GM21515 (cell line): ENCODE measurements around the gene PLEKHG4.
A peak's percentile ranks its signal among the peaks of the same experiment; 100 is the strongest.

Experiments
- ATAC-seq: cut with Tn5 transposase; IDR thresholded peaks from one replicate; pipeline ENCODE4 v1.9.1; 2021; ENCODE audit not compliant: unreplicated experiment

PLEKHG4 gene

DNA sequence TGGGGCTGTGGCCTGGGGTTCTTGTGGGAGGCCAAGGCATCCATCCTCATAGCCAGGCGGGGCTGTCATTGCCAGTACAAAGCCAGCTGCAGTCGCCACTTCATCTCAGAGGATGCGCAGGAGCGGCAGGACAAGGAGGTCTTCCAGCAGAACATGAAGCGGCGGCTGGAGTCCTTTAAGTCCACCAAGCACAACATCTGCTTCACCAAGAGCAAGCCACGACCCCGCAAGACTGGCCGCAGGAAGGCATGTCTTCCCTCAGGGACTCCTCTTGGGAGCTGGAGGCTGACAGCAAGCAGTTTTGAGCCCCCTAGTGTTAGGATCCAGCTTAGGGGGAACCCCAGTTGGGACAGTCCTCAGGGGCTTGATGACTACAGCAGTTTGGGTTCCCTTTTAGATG, 15.1 kb upstream of the PLEKHG4 start:
- ATAC-seq: no peak

DNA sequence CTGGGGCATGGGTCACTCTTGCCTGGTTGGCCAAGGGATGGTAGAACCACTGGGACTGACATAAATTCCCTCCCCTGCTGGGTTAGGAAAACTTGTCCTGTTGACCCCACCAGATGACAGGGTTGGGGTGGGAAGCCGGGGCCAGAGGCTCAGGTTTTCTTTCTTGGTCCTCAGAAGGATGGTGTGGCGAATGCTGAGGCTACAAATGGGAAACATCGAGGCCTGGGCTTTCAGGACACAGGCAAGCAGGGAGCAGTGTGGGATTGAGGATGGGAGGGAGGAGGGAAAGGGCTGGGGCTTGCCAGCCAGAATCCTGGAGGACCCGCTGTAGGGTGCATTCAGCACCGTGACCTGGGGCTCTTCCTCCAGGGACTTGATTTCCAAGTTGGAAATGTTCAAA, 14.5 kb upstream of the PLEKHG4 start:
- ATAC-seq: no peak

DNA sequence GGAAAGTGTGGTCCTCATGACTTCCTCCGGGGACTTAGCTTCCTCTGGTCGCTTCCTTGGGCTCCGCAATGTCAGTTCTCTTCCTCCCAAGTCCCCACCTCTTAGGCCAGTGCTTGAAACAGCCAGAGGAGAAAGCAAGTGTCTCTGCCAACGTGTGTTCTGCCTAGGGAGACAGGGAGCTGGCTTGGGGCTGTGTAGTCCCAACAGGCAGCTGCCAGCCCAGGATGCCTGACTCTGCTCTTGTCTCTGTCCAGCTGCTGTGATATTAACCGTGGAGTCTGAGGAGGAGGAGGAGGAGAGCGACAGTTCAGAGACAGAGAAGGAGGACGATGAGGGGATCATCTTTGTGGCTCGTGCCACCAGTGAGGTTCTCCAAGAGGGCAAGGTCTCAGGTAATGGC, 13.5 kb upstream of the PLEKHG4 start:
- no peak for ATAC-seq

DNA sequence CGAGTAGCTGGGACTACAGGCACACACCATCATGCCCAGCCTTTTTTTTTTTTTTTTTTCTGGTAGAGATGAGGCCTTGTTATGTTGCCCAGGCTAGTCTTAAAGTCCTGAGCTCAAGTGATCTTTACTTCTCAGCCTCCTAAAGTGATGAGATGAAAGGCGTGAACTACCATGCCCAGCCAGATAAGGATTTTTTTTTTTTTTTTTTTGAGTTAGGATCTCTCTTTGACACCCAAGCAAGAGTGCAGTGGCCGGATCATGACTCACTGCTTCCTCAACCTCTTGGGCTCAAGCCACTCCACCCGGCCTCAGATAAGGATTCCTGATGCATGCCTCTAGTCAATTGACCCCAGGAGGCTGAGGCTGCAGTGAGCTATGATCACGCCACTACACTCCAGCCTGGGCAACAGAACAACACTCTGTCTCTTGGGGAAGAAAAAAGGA, 11.2 kb upstream of the PLEKHG4 start:
- no peak for ATAC-seq

DNA sequence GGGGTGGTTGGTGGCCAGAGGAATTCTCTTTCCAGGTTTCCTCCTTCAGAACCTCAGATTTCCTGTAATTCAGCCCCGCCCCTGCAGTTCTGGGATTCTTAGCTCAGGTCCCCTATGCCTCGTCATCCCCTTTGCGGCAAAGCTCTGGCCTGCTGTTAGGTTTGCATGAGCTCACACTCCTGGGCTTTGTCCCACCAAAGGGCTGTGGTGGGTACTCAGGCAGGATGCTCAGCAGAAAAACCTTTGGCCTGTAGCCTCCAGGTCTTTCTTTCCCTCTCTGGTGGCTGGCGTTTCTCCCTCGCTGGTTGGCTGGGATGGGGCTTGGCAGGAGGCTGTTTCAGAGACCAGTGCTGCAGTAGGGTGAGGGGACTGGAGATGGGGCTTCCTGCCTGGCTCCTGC, 9.6 kb upstream of the PLEKHG4 start:
- no peak for ATAC-seq

DNA sequence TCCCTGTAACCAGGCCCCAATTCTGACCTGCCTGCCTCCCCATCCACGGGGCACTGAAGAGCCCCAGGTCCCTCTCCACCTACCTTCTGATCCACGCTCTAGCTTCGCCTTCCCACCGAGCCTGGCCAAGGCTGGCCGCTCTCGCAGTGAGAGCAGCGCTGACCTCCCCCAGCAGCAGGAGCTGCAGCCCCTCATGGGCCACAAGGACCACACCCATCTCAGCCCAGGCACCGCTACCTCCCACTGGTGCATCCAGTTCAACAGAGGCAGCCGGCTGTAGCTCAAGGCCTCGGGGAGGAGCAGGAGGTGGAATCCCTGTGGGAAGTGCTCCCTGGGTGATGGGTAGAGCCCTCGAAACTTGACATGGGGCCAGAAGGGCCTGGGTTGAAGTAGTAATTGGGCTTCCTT, 8.4 kb upstream of the PLEKHG4 start:
- ATAC-seq: no peak

DNA sequence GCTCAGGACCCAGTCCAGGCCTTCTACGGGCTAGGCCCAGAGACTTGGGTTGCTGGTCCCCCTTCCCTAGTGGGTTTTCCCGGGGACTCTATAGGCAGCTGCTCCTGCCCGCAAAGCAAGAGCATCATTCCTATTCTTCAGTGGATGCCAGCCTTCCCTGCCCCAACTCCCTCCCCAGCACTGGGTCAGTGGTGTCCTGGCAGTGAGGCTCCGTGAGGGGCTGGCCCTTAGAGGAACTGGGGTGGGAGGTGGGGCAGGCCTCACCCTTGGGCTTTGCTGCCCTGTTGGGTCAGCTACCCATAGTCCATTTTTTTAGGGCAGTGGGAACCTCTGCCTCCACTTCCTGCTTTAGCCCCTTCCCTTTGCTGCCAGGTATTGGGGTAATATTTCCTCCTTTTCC, 7.9 kb upstream of the PLEKHG4 start:
- no peak for ATAC-seq

DNA sequence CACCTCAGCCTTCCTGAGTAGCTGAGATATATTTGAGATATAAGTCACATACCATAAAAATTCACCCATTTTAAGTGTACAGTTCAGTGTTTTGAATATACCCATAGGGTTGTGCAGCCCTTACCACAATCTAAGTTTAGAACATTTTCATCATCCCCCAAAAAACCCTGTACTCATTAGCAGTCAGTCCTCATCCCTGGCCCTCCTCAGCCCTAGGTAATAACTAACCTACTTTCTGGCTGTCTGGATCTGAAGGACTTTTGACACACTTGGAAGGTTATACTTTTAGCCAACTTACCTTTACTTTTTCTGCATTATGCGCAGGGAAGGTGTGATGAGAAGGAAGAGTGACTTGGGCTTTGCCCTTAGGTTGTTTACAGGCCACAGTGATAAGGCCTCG, 4.0 kb upstream of the PLEKHG4 start:
- ATAC-seq: no peak

DNA sequence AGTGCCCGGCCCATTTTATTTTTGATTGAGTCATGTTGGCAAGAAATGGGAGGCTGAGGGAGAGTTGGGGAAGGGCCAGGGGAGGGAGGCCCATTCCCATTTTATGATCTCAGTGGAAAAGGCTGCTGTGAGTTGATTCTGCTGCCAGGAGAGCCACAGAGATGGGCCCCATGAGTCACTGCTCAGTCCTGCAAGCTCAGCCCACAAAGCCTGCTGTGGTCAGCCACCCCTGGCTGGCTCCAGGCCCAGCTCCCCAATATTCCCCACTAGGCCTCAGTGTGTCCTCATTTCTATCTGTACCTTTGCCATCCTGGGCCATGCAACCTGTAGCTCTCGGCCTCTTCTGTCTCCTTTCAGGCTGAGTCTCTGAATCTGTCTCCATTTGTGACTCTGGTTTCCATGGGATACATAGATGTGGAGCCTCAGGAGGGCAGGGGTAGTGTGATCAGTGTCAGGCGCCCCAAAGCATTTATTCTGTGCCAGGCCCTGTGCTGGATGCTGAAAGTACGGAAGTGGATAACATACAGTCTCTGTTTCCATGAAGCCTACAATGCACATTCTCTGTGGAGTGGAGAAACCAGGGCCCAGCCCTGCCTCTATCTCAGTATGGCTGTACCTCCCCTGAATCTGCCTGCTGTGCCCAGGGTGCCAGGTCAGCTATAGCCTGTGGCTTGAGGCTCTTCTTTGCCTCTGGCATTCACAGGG, 1.9 kb upstream of the PLEKHG4 start:
- no peak for ATAC-seq

DNA sequence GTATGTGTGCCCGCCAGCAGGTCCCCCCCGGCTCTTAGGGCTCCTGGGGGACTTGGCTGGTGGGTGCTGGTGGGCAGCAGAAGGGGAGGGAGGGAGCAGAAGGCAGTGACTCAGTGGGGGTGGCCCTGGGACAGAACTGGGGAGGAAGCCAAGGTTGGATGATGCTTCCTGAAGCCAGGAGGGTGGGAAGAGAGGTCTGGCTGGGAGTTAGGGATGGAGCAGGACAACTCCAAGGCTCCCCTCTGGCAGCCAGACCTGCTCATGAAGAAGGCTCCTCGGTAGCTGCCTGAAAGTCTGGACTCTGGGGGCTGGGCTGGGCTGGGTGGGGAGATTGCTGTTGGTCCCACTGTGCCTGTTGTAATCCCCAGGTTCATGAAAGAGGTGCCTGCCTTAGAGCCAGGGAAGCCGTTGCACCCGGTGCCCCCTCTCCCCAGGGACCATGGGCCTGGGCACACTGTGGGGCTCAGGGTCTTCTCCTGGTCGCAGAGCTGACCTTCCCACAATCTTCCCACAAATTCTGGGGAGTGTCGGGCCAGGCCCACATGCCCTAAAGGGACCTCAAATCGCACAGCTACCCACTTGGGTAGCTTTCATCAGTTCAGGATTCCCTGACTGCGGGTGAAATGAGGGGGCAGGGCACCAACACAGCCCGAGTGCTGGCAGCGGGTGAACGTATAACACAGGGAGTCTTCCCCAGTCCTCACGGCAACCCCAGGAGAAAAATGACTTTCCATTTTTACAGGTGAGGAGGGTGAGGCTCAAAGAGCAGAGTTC, 1.1 kb upstream of the PLEKHG4 start:
- no peak for ATAC-seq

DNA sequence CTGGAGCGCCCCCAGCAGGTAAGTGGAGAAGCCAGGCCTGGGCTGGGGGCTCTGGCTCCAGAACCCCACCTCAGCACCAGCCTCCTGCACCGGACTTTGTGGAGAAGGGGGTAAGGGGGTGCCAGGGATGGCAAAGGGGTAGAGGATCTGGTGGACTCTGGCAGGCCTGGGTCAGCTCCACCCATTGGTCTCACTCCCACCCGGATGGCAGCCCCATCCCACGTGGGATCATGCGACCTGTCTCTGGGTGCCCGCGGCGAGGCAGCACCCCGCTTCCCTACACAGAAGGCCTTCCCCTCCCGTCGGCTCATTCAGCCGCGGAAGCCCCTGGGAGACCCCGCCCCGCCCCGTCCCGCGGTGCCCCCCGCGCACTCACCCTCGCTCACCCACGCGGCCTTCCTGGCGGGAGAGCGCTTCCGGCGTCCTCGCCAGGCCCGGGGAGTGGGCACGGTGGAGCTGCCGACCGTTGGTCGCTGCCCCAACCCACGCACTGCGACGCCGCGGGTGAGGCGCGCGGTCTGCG, 498 bp upstream of the PLEKHG4 start:
- peak; percentile 27 for ATAC-seq

DNA sequence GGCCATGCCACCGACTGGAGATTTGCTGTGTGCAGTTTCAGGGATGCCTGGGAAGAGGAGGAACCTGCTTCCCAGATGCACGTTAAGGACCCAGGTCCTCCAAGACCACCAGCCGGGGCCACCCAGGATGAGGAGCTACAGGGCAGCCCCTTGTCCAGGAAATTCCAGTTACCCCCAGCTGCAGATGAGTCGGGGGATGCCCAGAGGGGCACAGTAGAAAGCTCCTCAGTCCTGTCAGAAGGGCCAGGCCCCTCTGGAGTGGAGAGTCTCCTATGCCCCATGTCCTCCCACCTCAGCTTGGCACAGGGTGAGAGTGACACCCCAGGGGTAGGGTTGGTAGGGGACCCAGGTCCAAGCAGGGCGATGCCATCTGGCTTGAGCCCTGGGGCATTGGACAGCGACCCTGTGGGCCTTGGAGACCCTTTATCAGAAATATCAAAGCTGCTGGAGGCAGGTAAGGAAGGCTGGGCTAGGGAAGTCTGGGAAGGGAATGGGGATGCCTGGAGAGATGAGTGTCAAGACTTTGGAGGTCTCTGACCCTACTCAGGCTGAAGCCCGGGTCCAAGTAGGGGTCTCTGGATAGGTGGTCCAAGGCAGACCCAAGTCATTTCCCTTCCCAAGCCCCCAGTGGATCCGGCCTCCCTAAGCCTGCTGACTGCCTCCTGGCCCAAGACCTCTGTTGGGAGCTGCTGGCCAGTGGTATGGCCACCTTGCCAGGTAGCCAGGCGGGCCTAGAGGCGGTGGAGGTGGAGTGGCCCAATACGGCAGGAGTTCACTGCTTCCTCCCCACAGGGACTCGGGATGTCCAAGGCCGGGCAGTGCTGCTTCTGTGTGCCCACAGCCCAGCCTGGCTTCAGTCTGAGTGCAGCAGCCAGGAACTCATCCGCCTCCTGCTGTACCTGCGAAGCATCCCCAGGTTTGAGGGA, 1.0 kb downstream of the PLEKHG4 start:
- no peak for ATAC-seq

DNA sequence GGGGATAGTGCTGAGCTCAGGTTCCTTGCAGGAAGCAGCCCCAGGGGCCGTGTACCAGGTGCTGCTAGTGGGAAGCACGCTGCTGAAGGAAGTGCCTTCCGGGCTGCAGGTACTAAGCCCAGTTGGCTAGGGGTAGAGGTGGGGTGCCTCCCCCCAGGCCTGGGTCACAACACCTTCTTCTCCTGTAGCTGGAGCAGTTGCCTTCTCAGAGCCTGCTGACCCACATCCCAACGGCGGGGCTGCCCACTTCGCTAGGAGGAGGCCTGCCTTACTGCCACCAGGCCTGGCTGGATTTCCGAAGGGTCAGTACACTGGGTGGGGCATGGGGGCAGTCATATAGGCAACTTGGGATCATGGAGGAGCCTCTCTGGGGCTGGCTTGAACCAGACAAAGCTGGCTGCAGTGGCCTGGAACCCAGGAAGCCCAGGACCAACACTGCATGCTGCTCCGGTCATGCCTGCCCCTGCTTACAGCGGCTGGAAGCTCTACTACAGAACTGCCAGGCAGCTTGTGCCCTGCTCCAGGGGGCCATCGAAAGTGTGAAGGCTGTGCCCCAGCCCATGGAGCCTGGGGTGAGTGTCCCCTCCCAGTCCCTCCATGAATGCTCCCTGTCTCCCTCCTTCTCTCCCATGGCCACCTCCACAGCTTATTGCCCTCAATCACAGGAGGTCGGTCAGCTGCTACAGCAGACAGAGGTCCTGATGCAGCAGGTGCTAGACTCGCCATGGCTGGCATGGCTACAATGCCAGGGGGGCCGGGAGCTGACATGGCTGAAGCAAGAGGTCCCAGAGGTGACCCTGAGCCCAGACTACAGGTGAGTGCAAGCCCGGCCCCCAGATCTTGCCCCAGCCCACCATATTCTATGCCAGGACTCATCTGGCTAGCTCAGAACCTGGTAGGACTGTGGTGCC, 2.5 kb downstream of the PLEKHG4 start:
- no peak for ATAC-seq

DNA sequence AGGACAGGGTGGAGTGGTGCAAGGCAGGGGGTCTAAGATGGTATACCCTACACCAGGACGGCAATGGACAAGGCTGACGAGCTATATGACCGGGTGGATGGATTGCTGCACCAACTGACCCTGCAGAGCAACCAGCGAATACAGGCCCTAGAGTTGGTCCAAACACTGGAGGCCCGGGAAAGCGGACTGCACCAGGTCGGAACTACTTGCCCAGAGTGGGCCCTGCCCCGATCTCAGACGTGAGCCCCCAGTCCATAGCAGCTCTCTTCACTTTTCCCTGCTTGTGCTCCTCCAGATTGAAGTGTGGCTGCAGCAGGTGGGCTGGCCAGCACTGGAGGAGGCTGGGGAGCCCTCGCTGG, 3.1 kb downstream of the PLEKHG4 start:
- ATAC-seq: no peak

DNA sequence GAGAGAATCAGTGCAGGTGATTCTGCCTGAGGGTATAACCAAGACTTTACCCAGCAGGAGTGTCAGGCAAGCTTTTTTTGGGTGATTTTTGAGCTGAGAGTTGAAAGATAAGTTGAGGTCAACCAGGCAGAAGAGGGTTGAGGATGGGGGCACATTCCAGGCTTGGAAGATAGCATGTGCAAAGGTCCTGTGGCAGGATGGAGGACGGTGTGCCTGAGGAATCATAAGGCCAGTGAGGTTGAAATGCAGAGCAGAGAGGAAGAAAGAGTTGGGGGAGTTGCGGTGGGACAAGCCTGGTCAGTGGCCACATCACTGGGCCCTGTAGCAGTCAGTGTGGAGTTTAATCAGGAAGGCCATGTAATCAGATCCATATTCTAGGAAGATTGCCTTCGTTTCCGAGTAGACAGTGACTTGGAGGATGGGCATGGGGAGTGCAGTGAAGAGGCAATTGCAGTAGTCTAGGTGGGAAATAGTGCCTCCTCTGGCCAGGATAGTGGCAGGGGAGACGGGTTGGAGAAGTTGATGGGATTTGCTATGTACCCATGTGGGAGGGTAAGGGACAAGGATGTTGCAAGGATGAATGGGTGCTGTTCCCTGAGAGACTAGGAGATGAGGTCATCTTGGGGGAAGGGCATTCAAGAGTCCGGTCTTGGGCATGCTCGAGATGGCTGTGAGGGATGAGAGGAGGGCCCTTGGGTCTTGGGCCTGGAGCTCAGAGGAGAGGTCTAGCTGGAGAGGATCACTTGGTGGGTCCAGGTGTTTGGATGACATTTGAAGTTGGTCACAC, 3.9 kb downstream of the PLEKHG4 start:
- ATAC-seq: no peak

DNA sequence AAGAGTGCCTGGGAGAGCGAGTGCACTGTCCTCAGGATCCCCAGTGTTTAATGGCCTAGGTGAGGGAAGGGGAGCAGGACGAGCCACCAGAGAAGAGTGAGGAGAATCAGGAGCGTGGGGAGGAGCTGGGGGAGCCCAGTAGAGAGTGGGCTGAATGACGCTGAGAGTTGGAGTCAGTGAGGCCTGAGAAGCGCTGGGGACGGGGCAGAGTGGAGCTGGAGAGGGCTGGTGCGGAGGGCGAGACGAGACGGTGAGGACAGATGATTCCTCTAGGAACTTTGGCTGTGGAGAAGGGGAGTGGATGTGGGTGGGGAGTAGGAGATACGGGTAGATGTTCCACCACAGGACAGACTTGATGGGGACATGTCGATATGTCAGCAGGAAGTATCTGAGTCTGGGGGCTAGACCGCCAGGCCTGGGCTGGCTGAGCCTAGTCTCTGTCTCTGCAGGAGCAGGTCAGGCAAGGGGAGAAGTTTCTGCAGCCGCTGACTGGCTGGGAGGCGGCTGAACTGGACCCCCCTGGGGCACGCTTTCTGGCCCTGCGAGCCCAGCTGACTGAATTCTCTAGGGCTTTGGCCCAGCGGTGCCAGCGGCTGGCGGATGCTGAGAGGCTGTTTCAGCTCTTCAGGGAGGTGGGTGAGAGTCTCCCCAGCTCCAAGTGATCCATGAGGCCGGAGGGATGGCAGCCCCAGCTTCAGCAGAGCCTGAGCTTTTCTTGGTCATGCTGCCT, 4.7 kb downstream of the PLEKHG4 start:
- no peak for ATAC-seq

DNA sequence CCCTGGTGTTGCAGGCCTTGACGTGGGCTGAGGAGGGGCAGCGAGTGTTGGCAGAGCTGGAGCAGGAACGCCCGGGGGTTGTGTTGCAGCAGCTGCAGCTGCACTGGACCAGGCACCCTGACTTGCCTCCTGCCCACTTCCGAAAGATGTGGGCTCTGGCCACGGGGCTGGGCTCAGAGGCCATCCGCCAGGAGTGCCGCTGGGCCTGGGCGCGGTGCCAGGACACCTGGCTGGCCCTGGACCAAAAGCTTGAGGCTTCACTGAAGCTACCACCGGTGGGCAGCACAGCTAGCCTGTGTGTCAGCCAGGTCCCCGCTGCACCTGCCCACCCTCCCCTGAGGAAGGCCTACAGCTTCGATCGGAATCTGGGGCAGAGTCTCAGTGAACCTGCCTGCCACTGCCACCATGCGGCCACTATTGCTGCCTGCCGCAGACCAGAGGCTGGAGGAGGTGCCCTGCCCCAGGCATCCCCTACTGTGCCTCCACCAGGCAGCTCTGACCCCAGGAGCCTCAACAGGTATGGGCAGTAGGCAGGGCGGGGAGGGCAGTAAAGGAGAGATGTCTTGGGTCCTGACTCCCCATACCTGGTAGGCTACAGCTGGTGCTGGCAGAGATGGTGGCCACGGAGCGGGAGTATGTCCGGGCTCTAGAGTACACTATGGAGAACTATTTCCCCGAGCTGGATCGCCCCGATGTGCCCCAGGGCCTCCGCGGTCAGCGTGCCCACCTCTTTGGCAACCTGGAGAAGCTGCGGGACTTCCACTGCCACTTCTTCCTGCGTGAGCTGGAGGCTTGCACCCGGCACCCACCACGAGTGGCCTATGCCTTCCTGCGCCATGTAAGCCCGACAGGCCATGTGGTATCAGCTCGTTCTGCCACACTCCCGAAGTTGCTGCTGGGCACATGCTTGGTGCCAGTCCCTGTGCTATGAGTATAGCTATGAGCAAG, 5.6 kb downstream of the PLEKHG4 start:
- ATAC-seq: no peak
